RWPE1 (cell line): ENCODE results near the gene ENAH.

Experiments used
- CTCF ChIA-PET: fragments of 350-600 bp; sonication (Branson Sonifier 250); formaldehyde crosslinking; extraction: SDS; loops from one replicate; lab custom pipeline; 2021; lab: Yijun Ruan, JAX
- POLR2A ChIA-PET: fragments of 400-600 bp; formaldehyde crosslinking; extraction: SDS; loops from one replicate; lab custom pipeline; 2020; ENCODE audit warnings: antibody characterized with exemption; ENCODE audit not compliant: low non-redundant PET; lab: Yijun Ruan, JAX
- DNase-seq: peaks from one replicate; pipeline ENCODE4 v3.0.0; 2012; ENCODE audit warnings: low spot score
- H3K27ac ChIP-seq: fragments of 450-650 bp; 2 replicates; pipeline ENCODE4 v1.5.1; 2017
- CTCF ChIP-seq: fragments of 450-650 bp; conservative IDR thresholded peaks from 2 replicates; pipeline ENCODE4 v1.5.1; 2017; ENCODE audit warnings: low read depth, mild to moderate bottlenecking

ENAH gene

GRCh38 chr1:225485226-225485625 is 167.7 kb downstream of the ENAH start:
- POLR2A ChIA-PET = no interaction called here
- TF ChIP-seq CTCF = no peak
- no peak for DNase-seq
- H3K27ac ChIP-seq = no peak overlapping the region
- CTCF ChIA-PET = interaction anchor here (0.8 to 5.3 kb wide), 4 partner anchors 10 to 287 kb away, joined by 3 to 34 read pairs (median 4); no protein-coding TSS in a partner anchor

GRCh38 chr1:225484657-225485214 is 168.2 kb downstream of the ENAH start:
- ChIA-PET POLR2A (no interaction called here), CTCF (interaction anchor here (0.7 to 5.3 kb wide), 5 partner anchors 10 to 288 kb away, joined by 3 to 34 read pairs (median 3); no protein-coding TSS in a partner anchor)

GRCh38 chr1:225483818-225484656 is 168.9 kb downstream of the ENAH start:
- H3K27ac ChIP-seq = no peak overlapping the region
- TF ChIP-seq CTCF = no peak
- ChIA-PET CTCF (interaction anchor here (0.6 to 5.3 kb wide), 5 partner anchors 9 to 288 kb away, joined by 3 to 34 read pairs (median 3); no protein-coding TSS in a partner anchor), POLR2A (no interaction called here)
- DNase-seq = no peak

More at GRCh38 chr1:225484657-225485214, 168.2 kb downstream of the ENAH start:
- H3K27ac ChIP-seq = no peak overlapping the region
- DNase-seq = no peak
- no peak for TF ChIP-seq CTCF

GRCh38 chr1:225482421-225482950 is 170.4 kb downstream of the ENAH start:
- DNase-seq = no peak
- no peak overlapping the region for H3K27ac ChIP-seq
- TF ChIP-seq CTCF = no peak
- POLR2A ChIA-PET = interaction anchor here (0.8 kb wide), 1 partner anchor 22 kb away, joined by 3 read pairs; no protein-coding TSS in a partner anchor
- CTCF ChIA-PET = interaction anchor here (0.9 to 3.7 kb wide), 6 partner anchors 8 to 363 kb away, joined by 3 to 39 read pairs (median 4); no protein-coding TSS in a partner anchor

- POLR2A ChIA-PET = no interaction called here
- CTCF ChIA-PET = interaction anchor here (0.6 to 3.7 kb wide), 12 partner anchors 10 to 463 kb away, joined by 3 to 39 read pairs (median 4); partner anchors contain the start of gene SRP9
- no peak for TF ChIP-seq CTCF
These were observed 171.2 kb downstream of the ENAH start for GRCh38 chr1:225481738-225482137.

More at GRCh38 chr1:225481738-225482137, 171.2 kb downstream of the ENAH start:
- H3K27ac ChIP-seq = no peak overlapping the region
- DNase-seq = no peak
